Muscle of leg (tissue), 11 donors: ENCODE data around the gene ORM1. TPM values are rescaled to one million over a fixed set of nuclear protein-coding genes. Genes with fewer than 3 reads are reported as not detected.

Experiments
- DNase-seq: peaks from one replicate; pipeline ENCODE4 v3.0.0; 2013
- H3K27ac ChIP-seq: one replicate; pipeline ENCODE4 v1.5.1; 2013; ENCODE audit warnings: mild to moderate bottlenecking, low read length, control low read depth
- H3K27me3 ChIP-seq: one replicate; pipeline ENCODE4 v1.6.1; 2013; ENCODE audit warnings: low read length; ENCODE audit not compliant: control insufficient read depth, insufficient read depth
- H3K36me3 ChIP-seq: one replicate; pipeline ENCODE4 v1.6.1; 2013; ENCODE audit warnings: low read length; ENCODE audit not compliant: control insufficient read depth, insufficient read depth
- H3K4me1 ChIP-seq: one replicate; pipeline ENCODE4 v1.6.1; 2013; ENCODE audit warnings: low read length; ENCODE audit not compliant: control insufficient read depth, insufficient read depth
- H3K4me3 ChIP-seq: one replicate; pipeline ENCODE4 v1.5.1; 2013; ENCODE audit warnings: low read length, control low read depth
- H3K9me3 ChIP-seq: replicated peaks from 2 replicates; pipeline ENCODE4 v1.6.1; 2013; ENCODE audit warnings: low read depth, low read length; ENCODE audit not compliant: control insufficient read depth
- WGBS: methylation state at CpG from one replicate; pipeline ENCODE4 v1.1.5; 2013; ENCODE audit warnings: missing lambda C conversion rate; ENCODE audit not compliant: insufficient coverage; 5-methylcytosine and 5-hydroxymethylcytosine counted together
- polyA plus RNA-seq, 8 donors: library from polyadenylated mRNA; unstranded; fragments of 120-200 nt; gene quantifications; one replicate each; pipeline versions ENCODE4 v1.2.1 to v1.2.3, GENCODE V29; 2013; ENCODE audit warnings: inconsistent platforms in 1 of 8, low replicate concordance in 1 of 8; ENCODE audit not compliant: insufficient read length in 8 of 8, insufficient read depth in 1 of 8
- total RNA-seq: library from RNA; stranded (reverse); fragments of 120-200 nt; gene quantifications from one replicate; pipeline ENCODE4 v1.2.4, GENCODE V29; 2013

The ORM1 gene
- total and polyA plus RNA-seq, 9 donors = 0.25 to 2.6 (median 0.62) TPM

GRCh38 chr9:114350636-114351401 lies 27.9 kb downstream of the ORM1 start:
- DNase-seq = no peak
- H3K36me3 ChIP-seq = peaks cover 54% of the 10 kb centered on the region

GRCh38 chr9:114351932-114352331 lies 29.0 kb downstream of the ORM1 start:
- H3K27ac ChIP-seq = no peak overlapping the region
- H3K9me3 ChIP-seq = no peaks in the 10 kb centered on the region
- no peaks in the 10 kb centered on the region for H3K27me3 ChIP-seq
- no CpG with 5 or more reads among the region's 4 CpGs for WGBS
- no peak overlapping the region for H3K4me3 ChIP-seq
- no peak for DNase-seq
- peaks cover 51% of the 10 kb centered on the region for H3K36me3 ChIP-seq
- H3K4me1 ChIP-seq = no peaks in the 10 kb centered on the region

More at GRCh38 chr9:114350636-114351401, 27.9 kb downstream of the ORM1 start:
- Histone ChIP-seq H3K27ac (no peak overlapping the region), H3K9me3 (no peaks in the 10 kb centered on the region), H3K4me1 (no peaks in the 10 kb centered on the region), H3K4me3 (no peak overlapping the region), H3K27me3 (no peaks in the 10 kb centered on the region)
- 88% methylated on average over 8 of the region's 16 CpGs for WGBS

GRCh38 chr9:114355821-114356220 lies 32.9 kb downstream of the ORM1 start:
- H3K9me3 ChIP-seq = no peaks in the 10 kb centered on the region
- 76% methylated on average over 2 of the region's 6 CpGs for WGBS
- H3K4me1 ChIP-seq = no peaks in the 10 kb centered on the region
- H3K36me3 ChIP-seq = peaks cover 45% of the 10 kb centered on the region
- no peak overlapping the region for H3K4me3 ChIP-seq
- DNase-seq = no peak
- no peaks in the 10 kb centered on the region for H3K27me3 ChIP-seq
- H3K27ac ChIP-seq = no peak overlapping the region

- Histone ChIP-seq H3K9me3 (no peaks in the 10 kb centered on the region), H3K27me3 (no peaks in the 10 kb centered on the region), H3K36me3 (peaks cover 55% of the 10 kb centered on the region), H3K4me1 (no peaks in the 10 kb centered on the region), H3K27ac (no peak overlapping the region), H3K4me3 (no peak overlapping the region)
- no peak for DNase-seq
- WGBS = 80% methylated on average over 1 of the region's 6 CpGs
These were observed 33.9 kb downstream of the ORM1 start for GRCh38 chr9:114356792-114357191.

GRCh38 chr9:114357360-114357759 lies 34.5 kb downstream of the ORM1 start:
- DNase-seq = no peak
- H3K36me3 ChIP-seq = peaks cover 57% of the 10 kb centered on the region
- H3K4me1 ChIP-seq = no peaks in the 10 kb centered on the region
- H3K9me3 ChIP-seq = no peaks in the 10 kb centered on the region
- no peak overlapping the region for H3K4me3 ChIP-seq
- 92% methylated on average over 5 of the region's 6 CpGs for WGBS
- H3K27ac ChIP-seq = no peak overlapping the region
- no peaks in the 10 kb centered on the region for H3K27me3 ChIP-seq

GRCh38 chr9:114357911-114358328 lies 35.0 kb downstream of the ORM1 start:
- Histone ChIP-seq H3K4me3 (no peak overlapping the region), H3K9me3 (no peaks in the 10 kb centered on the region), H3K27me3 (no peaks in the 10 kb centered on the region), H3K27ac (no peak overlapping the region), H3K4me1 (no peaks in the 10 kb centered on the region), H3K36me3 (peaks cover 62% of the 10 kb centered on the region)
- WGBS = 98% methylated on average over 5 of the region's 9 CpGs
- no peak for DNase-seq

GRCh38 chr9:114359801-114360200 lies 36.9 kb downstream of the ORM1 start:
- Histone ChIP-seq H3K27me3 (no peaks in the 10 kb centered on the region), H3K9me3 (no peaks in the 10 kb centered on the region), H3K27ac (no peak overlapping the region), H3K4me1 (no peaks in the 10 kb centered on the region), H3K4me3 (no peak overlapping the region), H3K36me3 (peaks cover 79% of the 10 kb centered on the region)
- DNase-seq = no peak
- 94% methylated on average over 5 of the region's 7 CpGs for WGBS

GRCh38 chr9:114361542-114361941 lies 38.6 kb downstream of the ORM1 start:
- Histone ChIP-seq H3K27me3 (no peaks in the 10 kb centered on the region), H3K4me3 (no peak overlapping the region), H3K27ac (no peak overlapping the region), H3K36me3 (peaks cover 73% of the 10 kb centered on the region), H3K9me3 (no peaks in the 10 kb centered on the region), H3K4me1 (no peaks in the 10 kb centered on the region)
- DNase-seq = no peak
- 93% methylated on average over 7 of the region's 7 CpGs for WGBS

GRCh38 chr9:114362394-114362793 lies 39.5 kb downstream of the ORM1 start:
- Histone ChIP-seq H3K27me3 (no peaks in the 10 kb centered on the region), H3K4me3 (no peak overlapping the region), H3K9me3 (no peaks in the 10 kb centered on the region), H3K27ac (no peak overlapping the region), H3K4me1 (no peaks in the 10 kb centered on the region), H3K36me3 (peaks cover 68% of the 10 kb centered on the region)
- no peak for DNase-seq
- 74% methylated on average over 12 of the region's 12 CpGs for WGBS

GRCh38 chr9:114363424-114363823 lies 40.5 kb downstream of the ORM1 start:
- Histone ChIP-seq H3K36me3 (peaks cover 71% of the 10 kb centered on the region), H3K4me1 (no peaks in the 10 kb centered on the region), H3K9me3 (no peaks in the 10 kb centered on the region), H3K4me3 (no peak overlapping the region), H3K27ac (no peak overlapping the region), H3K27me3 (no peaks in the 10 kb centered on the region)
- no peak for DNase-seq
- WGBS = 30% methylated on average over 2 of the region's 2 CpGs
